Mesendoderm (in vitro differentiated cells): ENCODE data around the gene DLG2.

Experiments used
- DNase-seq: peaks from one replicate; pipeline ENCODE4 v3.0.0; 2013
- H2AK5ac ChIP-seq: 2 replicates; pipeline ENCODE4 v1.6.1; 2013; ENCODE audit warnings: low read length, inconsistent platforms
- H2BK120ac ChIP-seq: 2 replicates; pipeline ENCODE4 v1.6.1; 2013; ENCODE audit warnings: low read depth, mild to moderate bottlenecking, low read length, moderate library complexity, mixed read lengths
- H2BK15ac ChIP-seq: replicated peaks from 2 replicates; pipeline ENCODE4 v1.6.1; 2013; ENCODE audit warnings: low read depth, mild to moderate bottlenecking, moderate library complexity
- H2BK5ac ChIP-seq: 2 replicates; pipeline ENCODE4 v1.6.1; 2013; ENCODE audit warnings: low read length, inconsistent platforms
- H3K18ac ChIP-seq: 2 replicates; pipeline ENCODE4 v1.6.1; 2013; ENCODE audit warnings: mild to moderate bottlenecking, low read length, mixed read lengths
- H3K23ac ChIP-seq: one replicate; pipeline ENCODE4 v1.6.1; 2013; ENCODE audit warnings: low read length
- H3K27ac ChIP-seq: 2 replicates; pipeline ENCODE4 v1.5.1; 2013; ENCODE audit warnings: low read depth, mild to moderate bottlenecking, inconsistent platforms, low read length, moderate library complexity
- H3K27me3 ChIP-seq: 2 replicates; pipeline ENCODE4 v1.6.1; 2013; ENCODE audit warnings: low read length, control low read depth, mild to moderate bottlenecking, inconsistent platforms; ENCODE audit not compliant: insufficient read depth, poor library complexity
- H3K36me3 ChIP-seq: 2 replicates; pipeline ENCODE4 v1.6.1; 2013; ENCODE audit warnings: low read length, inconsistent platforms; ENCODE audit not compliant: control insufficient read depth, insufficient read depth
- H3K4ac ChIP-seq: one replicate; pipeline ENCODE4 v1.6.1; 2013; ENCODE audit warnings: low read depth, mild to moderate bottlenecking, low read length, moderate library complexity
- H3K4me1 ChIP-seq: 2 replicates; pipeline ENCODE4 v1.6.1; 2013; ENCODE audit warnings: low read depth, low read length, inconsistent platforms; ENCODE audit not compliant: control insufficient read depth
- H3K4me2 ChIP-seq: 2 replicates; pipeline ENCODE4 v1.6.1; 2013; ENCODE audit warnings: low read length
- H3K4me3 ChIP-seq: 2 replicates; pipeline ENCODE4 v1.5.1; 2013; ENCODE audit warnings: mild to moderate bottlenecking, low read length
- H3K56ac ChIP-seq: one replicate; pipeline ENCODE4 v1.6.1; 2013; ENCODE audit warnings: low read length
- H3K79me1 ChIP-seq: 2 replicates; pipeline ENCODE4 v1.6.1; 2013; ENCODE audit warnings: low read length, inconsistent platforms
- H3K79me2 ChIP-seq: 2 replicates; pipeline ENCODE4 v1.6.1; 2013; ENCODE audit warnings: mild to moderate bottlenecking, low read length; ENCODE audit not compliant: control insufficient read depth, insufficient read depth
- H3K9ac ChIP-seq: 2 replicates; pipeline ENCODE4 v1.6.1; 2013; ENCODE audit warnings: low read length, inconsistent platforms
- H4K5ac ChIP-seq: one replicate; pipeline ENCODE4 v1.6.1; 2013; ENCODE audit warnings: low read length
- H4K8ac ChIP-seq: one replicate; pipeline ENCODE4 v1.6.1; 2013; ENCODE audit warnings: low read depth, mild to moderate bottlenecking, control low read depth, low read length, moderate library complexity
- WGBS: extraction: QIAGEN DNeasy Blood & Tissue Kit; methylation state at CpG from one replicate; pipeline ENCODE4 v1.1.7; 2013; ENCODE audit warnings: low lambda C conversion rate, missing lambda C conversion rate; ENCODE audit not compliant: insufficient coverage; ENCODE audit errors: extremely low coverage; 5-methylcytosine and 5-hydroxymethylcytosine counted together

Gene DLG2

DNA sequence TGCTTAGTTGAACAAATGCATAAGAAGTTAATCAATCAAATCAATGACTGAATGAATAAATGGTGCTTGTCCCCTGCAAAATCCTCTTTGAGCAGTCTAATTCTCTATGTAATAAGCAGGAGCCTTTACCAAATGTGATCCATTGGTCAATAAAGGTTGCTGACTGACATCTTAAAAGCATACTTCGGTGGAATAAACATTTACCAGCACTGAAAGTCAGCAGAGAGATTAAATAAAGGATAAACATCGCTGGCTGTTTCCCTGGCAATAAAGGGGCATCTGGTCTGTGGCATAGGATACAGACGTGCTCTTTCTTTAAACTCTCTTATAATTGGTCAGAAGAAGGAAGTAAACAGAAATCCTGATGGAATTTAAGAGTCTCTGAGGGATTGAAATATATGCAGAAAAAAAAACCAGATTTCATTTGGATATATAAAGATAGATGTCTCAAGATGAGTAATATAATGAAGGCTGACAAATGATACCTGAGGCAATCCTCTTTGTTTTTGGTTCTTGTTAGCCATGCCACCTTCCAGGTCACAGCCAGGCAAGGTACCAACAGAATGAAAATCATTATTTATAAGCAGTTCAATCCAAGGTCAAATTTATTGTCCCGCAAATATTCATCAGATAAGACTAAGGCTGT, 1762.6 kb downstream of the DLG2 start:
- Histone ChIP-seq H3K79me1 (no peaks in the 10 kb centered on the region), H3K4ac (no peak overlapping the region), H3K79me2 (no peaks in the 10 kb centered on the region), H3K9ac (no peak overlapping the region), H3K27ac (no peak overlapping the region), H3K23ac (no peak overlapping the region), H2BK120ac (no peak overlapping the region), H2AK5ac (no peak overlapping the region), H3K36me3 (no peaks in the 10 kb centered on the region), H4K8ac (no peak overlapping the region), H3K18ac (no peak overlapping the region), H3K56ac (no peak overlapping the region), H3K4me3 (no peak overlapping the region), H3K4me2 (no peak overlapping the region), H3K27me3 (no peaks in the 10 kb centered on the region), H2BK15ac (no peak overlapping the region), H4K5ac (no peak overlapping the region), H3K4me1 (no peaks in the 10 kb centered on the region), H2BK5ac (no peak overlapping the region)
- WGBS: no CpG with 5 or more reads among the region's 4 CpGs
- DNase-seq: no peak

DNA sequence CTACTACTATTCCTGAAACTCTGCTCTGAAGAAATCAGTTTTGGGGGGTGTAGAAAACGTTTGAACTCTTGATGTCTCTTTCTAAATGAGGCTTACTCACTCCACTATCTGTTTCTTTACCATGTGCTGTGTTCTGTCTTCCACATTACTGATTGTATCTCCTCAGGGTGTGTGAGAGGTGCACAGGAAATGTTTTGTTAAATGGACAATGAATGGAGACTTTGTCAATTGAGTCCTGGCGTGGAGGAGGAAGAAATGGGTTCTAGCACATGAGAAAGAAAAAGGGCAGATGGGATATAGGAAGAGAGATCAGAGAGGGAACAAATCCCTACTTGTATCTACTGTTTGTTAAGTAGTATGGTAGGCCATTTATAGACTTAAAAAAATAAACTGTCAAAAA, 1763.9 kb downstream of the DLG2 start:
- H3K27ac ChIP-seq: no peak overlapping the region
- no peak overlapping the region for H2AK5ac ChIP-seq

DNA sequence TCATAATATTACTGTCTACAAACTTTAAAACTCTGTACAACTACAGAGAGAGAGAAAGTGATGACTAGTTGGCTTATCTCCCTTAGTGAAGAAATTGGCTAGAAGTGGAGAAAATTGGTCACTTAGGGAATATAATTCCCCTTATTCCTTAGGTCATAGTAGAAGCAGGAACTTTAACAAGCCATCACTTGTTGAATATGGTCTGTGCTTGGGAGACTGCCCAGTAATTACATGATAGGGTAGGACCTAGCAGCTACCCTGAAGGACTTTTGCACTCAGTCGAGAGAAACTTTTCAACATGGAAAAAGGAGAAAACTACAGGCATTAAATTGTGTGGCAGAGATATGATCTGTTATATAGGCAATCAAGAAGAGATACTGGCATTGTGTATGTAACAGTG, 1764.5 kb downstream of the DLG2 start:
- WGBS: no CpG with 5 or more reads among the region's 1 CpG
- H3K56ac ChIP-seq: no peak overlapping the region
- H3K4me1 ChIP-seq: no peaks in the 10 kb centered on the region
- H2BK120ac ChIP-seq: no peak overlapping the region
- H3K27me3 ChIP-seq: no peaks in the 10 kb centered on the region
- no peak for DNase-seq
- H3K4ac ChIP-seq: no peak overlapping the region
- no peak overlapping the region for H3K9ac ChIP-seq
- no peak overlapping the region for H3K27ac ChIP-seq
- H3K18ac ChIP-seq: no peak overlapping the region
- no peak overlapping the region for H4K8ac ChIP-seq
- H3K79me1 ChIP-seq: no peaks in the 10 kb centered on the region
- no peak overlapping the region for H2AK5ac ChIP-seq
- H2BK5ac ChIP-seq: no peak overlapping the region
- no peak overlapping the region for H2BK15ac ChIP-seq
- H3K79me2 ChIP-seq: no peaks in the 10 kb centered on the region
- no peak overlapping the region for H4K5ac ChIP-seq
- H3K23ac ChIP-seq: no peak overlapping the region
- H3K4me3 ChIP-seq: no peak overlapping the region
- H3K36me3 ChIP-seq: no peaks in the 10 kb centered on the region
- H3K4me2 ChIP-seq: no peak overlapping the region

More for the DNA sequence above, 1763.9 kb downstream of the DLG2 start:
- Histone ChIP-seq H3K4me1 (no peaks in the 10 kb centered on the region), H4K5ac (no peak overlapping the region), H3K79me2 (no peaks in the 10 kb centered on the region), H3K4ac (no peak overlapping the region), H3K36me3 (no peaks in the 10 kb centered on the region), H3K9ac (no peak overlapping the region), H3K23ac (no peak overlapping the region), H3K27me3 (no peaks in the 10 kb centered on the region), H4K8ac (no peak overlapping the region), H3K18ac (no peak overlapping the region), H3K4me3 (no peak overlapping the region), H3K79me1 (no peaks in the 10 kb centered on the region), H3K56ac (no peak overlapping the region), H2BK15ac (no peak overlapping the region), H2BK5ac (no peak overlapping the region), H3K4me2 (no peak overlapping the region), H2BK120ac (no peak overlapping the region)
- no CpG with 5 or more reads among the region's 2 CpGs for WGBS
- no peak for DNase-seq

DNA sequence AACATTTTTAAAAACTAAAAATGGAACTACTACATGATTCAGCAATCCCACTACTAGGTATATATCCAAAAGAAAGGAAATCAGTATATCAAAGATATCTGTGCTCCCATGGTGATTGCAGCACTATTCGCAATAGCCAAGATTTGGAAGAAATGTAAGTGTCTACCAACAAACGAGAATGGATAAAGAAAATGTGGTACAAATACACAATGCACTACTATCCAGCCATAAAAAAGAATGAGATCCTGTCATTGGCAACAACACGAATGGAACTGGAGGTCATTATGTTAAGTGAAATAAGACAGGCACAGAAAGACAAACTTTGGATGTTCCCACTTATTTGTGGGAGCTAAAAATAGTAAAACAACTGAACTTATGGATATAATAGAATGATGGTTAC, 1765.1 kb downstream of the DLG2 start:
- Histone ChIP-seq H3K79me1 (no peaks in the 10 kb centered on the region), H4K5ac (no peak overlapping the region), H2AK5ac (no peak overlapping the region), H3K23ac (no peak overlapping the region), H3K4me1 (no peaks in the 10 kb centered on the region), H3K4me2 (no peak overlapping the region), H3K4ac (no peak overlapping the region), H4K8ac (no peak overlapping the region), H2BK5ac (no peak overlapping the region), H3K18ac (no peak overlapping the region), H3K27me3 (no peaks in the 10 kb centered on the region), H3K79me2 (no peaks in the 10 kb centered on the region), H3K4me3 (no peak overlapping the region), H2BK120ac (no peak overlapping the region), H2BK15ac (no peak overlapping the region), H3K56ac (no peak overlapping the region), H3K9ac (no peak overlapping the region), H3K27ac (no peak overlapping the region), H3K36me3 (no peaks in the 10 kb centered on the region)
- DNase-seq: no peak
- no CpG with 5 or more reads among the region's 3 CpGs for WGBS

DNA sequence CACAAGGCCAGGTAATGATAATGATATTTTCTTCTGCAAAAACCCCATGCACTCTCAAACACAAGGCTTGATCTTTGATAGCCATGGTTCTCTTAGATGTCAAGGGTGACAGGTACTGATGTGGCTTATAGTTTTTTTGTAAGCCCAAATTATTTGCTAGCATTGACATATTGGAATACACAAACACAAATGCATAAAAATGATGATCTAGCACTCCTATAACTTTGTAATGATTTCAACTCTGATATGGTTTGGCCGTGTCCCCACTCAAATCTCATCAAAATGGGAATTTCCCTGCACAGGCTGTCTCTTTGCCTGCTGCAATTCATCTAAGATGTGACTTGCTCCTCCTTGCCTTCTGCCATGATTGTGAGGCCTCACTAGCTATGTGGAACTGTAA, 1768.5 kb downstream of the DLG2 start:
- Histone ChIP-seq H3K23ac (no peak overlapping the region), H4K8ac (no peak overlapping the region), H3K4me1 (no peaks in the 10 kb centered on the region), H3K4ac (no peak overlapping the region), H3K56ac (no peak overlapping the region), H3K36me3 (no peaks in the 10 kb centered on the region), H2BK120ac (no peak overlapping the region), H2BK15ac (no peak overlapping the region), H3K79me2 (no peaks in the 10 kb centered on the region), H4K5ac (no peak overlapping the region), H2BK5ac (no peak overlapping the region), H3K27me3 (no peaks in the 10 kb centered on the region), H3K27ac (no peak overlapping the region), H3K4me2 (no peak overlapping the region), H3K79me1 (no peaks in the 10 kb centered on the region), H3K18ac (no peak overlapping the region), H2AK5ac (no peak overlapping the region), H3K4me3 (no peak overlapping the region), H3K9ac (no peak overlapping the region)
- DNase-seq: no peak
- WGBS: no CpG with 5 or more reads among the region's 1 CpG

DNA sequence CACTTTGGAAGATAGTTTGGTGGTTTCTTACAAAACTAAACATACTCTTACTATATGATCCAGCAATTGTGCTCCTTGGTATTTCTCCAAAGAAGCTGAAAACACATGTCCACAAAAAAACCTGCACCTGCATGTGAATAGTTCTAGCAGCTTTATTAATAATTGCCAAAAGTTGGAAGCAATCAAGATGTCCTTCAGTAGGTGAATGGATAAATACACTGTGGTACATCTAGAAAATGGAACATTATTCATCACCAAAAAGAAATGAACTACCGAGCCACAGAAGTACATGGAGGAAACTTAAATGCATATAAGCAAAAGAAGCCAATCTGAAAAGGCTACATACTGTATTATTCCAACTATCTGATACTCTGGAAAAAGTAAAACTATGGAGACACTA, 1771.9 kb downstream of the DLG2 start:
- Histone ChIP-seq H2BK120ac (no peak overlapping the region), H3K56ac (no peak overlapping the region), H3K36me3 (no peaks in the 10 kb centered on the region), H3K79me2 (no peaks in the 10 kb centered on the region), H3K4me3 (no peak overlapping the region), H3K9ac (no peak overlapping the region), H4K5ac (no peak overlapping the region), H3K79me1 (no peaks in the 10 kb centered on the region), H3K23ac (no peak overlapping the region), H4K8ac (no peak overlapping the region), H2AK5ac (no peak overlapping the region), H3K4me2 (no peak overlapping the region), H3K4ac (no peak overlapping the region), H3K27me3 (no peaks in the 10 kb centered on the region), H3K18ac (no peak overlapping the region), H2BK15ac (no peak overlapping the region), H3K4me1 (no peaks in the 10 kb centered on the region), H2BK5ac (no peak overlapping the region), H3K27ac (no peak overlapping the region)
- DNase-seq: no peak
- no CpG with 5 or more reads among the region's 1 CpG for WGBS
